AG04450 (cell line): ENCODE measurements around the gene OSBPL2. TPM values are rescaled to one million over a fixed set of nuclear protein-coding genes. Genes with fewer than 3 reads are reported as not detected.

Source experiments
- CTCF ChIA-PET: fragments of 300-600, 350-600 bp; formaldehyde crosslinking; extraction: SDS; loops from one replicate; lab custom pipeline; 2022; ENCODE audit warnings: antibody characterized with exemption, inconsistent platforms; lab: Charles Lee
- POLR2A ChIA-PET: fragments of 350-600 bp; formaldehyde crosslinking; extraction: SDS; loops from one replicate; lab custom pipeline; 2021; ENCODE audit warnings: antibody characterized with exemption, inconsistent platforms; lab: Yijun Ruan, JAX
- DNase-seq: peaks from one replicate; pipeline ENCODE4 v3.0.0-alpha.2; 2011; ENCODE audit warnings: low read depth, low spot score
- H3K27ac ChIP-seq: one replicate; pipeline ENCODE4 v1.5.1; 2012; ENCODE audit warnings: low read depth, low read length, control low read depth
- H3K27me3 ChIP-seq: one replicate; pipeline ENCODE4 v1.6.0; 2012; ENCODE audit warnings: low read length; ENCODE audit not compliant: control insufficient read depth, insufficient read depth
- H3K4me3 ChIP-seq: 2 replicates; pipeline ENCODE4 v1.5.1; 2011; ENCODE audit warnings: mild to moderate bottlenecking, low read depth, low read length, control low read depth
- H3K9me3 ChIP-seq: 2 replicates; pipeline ENCODE4 v1.5.1; 2012; ENCODE audit warnings: low read length; ENCODE audit not compliant: control insufficient read depth, insufficient read depth
- CTCF ChIP-seq: IDR thresholded peaks from 2 replicates; pipeline ENCODE4 v1.5.1; 2011; ENCODE audit warnings: low read depth, low read length, control low read depth, inconsistent platforms
- polyA plus RNA-seq: library from polyadenylated mRNA; depleted of rRNA; stranded (reverse); fragments of >200 nt; gene quantifications from 2 replicates; pipeline ENCODE4 v1.2.3, GENCODE V29; 2011

OSBPL2 gene
- polyA plus RNA-seq, 1 experiment: 18.5 TPM

GRCh38 chr20:62286493-62287064 lies 48.3 kb downstream of the OSBPL2 start:
- POLR2A ChIA-PET: interaction anchor here (0.6 kb wide), 1 partner anchor 113 kb away, joined by 5 read pairs; no protein-coding TSS in a partner anchor

GRCh38 chr20:62287129-62287528 lies 48.8 kb downstream of the OSBPL2 start:
- Histone ChIP-seq H3K27ac (no peak overlapping the region), H3K9me3 (no peaks in the 10 kb centered on the region; the same call in 1 of the 2 replicates), H3K4me3 (no peak overlapping the region), H3K27me3 (no peaks in the 10 kb centered on the region)
- DNase-seq: no peak
- no peak for TF ChIP-seq CTCF
- POLR2A ChIA-PET: interaction anchor here (0.6 kb wide), 1 partner anchor 113 kb away, joined by 5 read pairs; no protein-coding TSS in a partner anchor
- CTCF ChIA-PET: no interaction called here

More at GRCh38 chr20:62286493-62287064, 48.3 kb downstream of the OSBPL2 start:
- TF ChIP-seq CTCF: no peak
- no peaks in the 10 kb centered on the region for H3K27me3 ChIP-seq
- H3K4me3 ChIP-seq: no peak overlapping the region
- no peaks in the 10 kb centered on the region; the same call in 1 of the 2 replicates for H3K9me3 ChIP-seq
- no peak for DNase-seq
- H3K27ac ChIP-seq: no peak overlapping the region
- CTCF ChIA-PET: no interaction called here

GRCh38 chr20:62287759-62288534 lies 49.6 kb downstream of the OSBPL2 start:
- no peak overlapping the region for H3K27ac ChIP-seq
- no peak overlapping the region for H3K4me3 ChIP-seq
- no peaks in the 10 kb centered on the region; the same call in 1 of the 2 replicates for H3K9me3 ChIP-seq
- ChIA-PET CTCF (no interaction called here), POLR2A (no interaction called here)
- TF ChIP-seq CTCF: no peak
- H3K27me3 ChIP-seq: no peaks in the 10 kb centered on the region
- no peak for DNase-seq

GRCh38 chr20:62288535-62289105 lies 50.3 kb downstream of the OSBPL2 start:
- ChIA-PET CTCF (no interaction called here), POLR2A (no interaction called here)
- TF ChIP-seq CTCF: no peak

More at GRCh38 chr20:62288535-62289105, 50.3 kb downstream of the OSBPL2 start:
- no peak overlapping the region for H3K27ac ChIP-seq
- H3K27me3 ChIP-seq: no peaks in the 10 kb centered on the region
- H3K4me3 ChIP-seq: no peak overlapping the region
- no peaks in the 10 kb centered on the region; the same call in 1 of the 2 replicates for H3K9me3 ChIP-seq
- no peak for DNase-seq
